Measurements from ENCODE around the gene RUSC1.

DNA sequence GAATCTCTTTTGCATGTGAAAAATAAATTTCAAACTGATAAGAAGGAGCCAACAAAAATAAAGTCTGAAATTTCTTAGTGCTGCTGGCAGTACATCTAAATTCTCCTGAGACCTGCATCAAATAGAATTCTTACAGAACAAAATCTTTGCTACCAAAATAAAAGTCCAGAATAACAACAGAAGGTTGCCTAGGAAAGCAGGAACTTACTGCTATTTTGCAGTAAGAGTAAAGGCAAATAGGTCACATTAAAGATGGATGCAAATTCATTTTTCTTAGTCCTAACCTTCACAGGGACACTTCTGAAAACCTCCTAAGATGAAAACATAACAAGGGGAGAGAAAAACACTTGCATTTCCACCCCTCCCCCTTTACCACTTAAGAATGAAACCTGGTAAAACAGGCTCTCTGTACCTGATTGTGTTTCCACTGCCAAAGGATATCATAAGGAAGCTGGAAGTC is 59.0 kb downstream of the RUSC1 start:
- TF ChIP-seq, protein P1, sequence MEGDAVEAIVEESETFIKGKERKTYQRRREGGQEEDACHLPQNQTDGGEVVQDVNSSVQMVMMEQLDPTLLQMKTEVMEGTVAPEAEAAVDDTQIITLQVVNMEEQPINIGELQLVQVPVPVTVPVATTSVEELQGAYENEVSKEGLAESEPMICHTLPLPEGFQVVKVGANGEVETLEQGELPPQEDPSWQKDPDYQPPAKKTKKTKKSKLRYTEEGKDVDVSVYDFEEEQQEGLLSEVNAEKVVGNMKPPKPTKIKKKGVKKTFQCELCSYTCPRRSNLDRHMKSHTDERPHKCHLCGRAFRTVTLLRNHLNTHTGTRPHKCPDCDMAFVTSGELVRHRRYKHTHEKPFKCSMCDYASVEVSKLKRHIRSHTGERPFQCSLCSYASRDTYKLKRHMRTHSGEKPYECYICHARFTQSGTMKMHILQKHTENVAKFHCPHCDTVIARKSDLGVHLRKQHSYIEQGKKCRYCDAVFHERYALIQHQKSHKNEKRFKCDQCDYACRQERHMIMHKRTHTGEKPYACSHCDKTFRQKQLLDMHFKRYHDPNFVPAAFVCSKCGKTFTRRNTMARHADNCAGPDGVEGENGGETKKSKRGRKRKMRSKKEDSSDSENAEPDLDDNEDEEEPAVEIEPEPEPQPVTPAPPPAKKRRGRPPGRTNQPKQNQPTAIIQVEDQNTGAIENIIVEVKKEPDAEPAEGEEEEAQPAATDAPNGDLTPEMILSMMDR (IDR thresholded peaks at IDR 0.05; ENCODE audit: insufficient read depth, low read depth, low read length): no peak
- TF ChIP-seq EZH2 (IDR thresholded peaks at IDR 0.05; ENCODE audit: insufficient read depth, low read length): no peak

All from astrocyte (in vitro differentiated cells and primary cell).